GM23338 (cell line): ENCODE data around the gene ME2. TPM values are rescaled to one million over a fixed set of nuclear protein-coding genes. Genes with fewer than 3 reads are reported as not detected.

Experiments
- ATAC-seq: fragments of 200-7000 bp; cut with Tn5 transposase; 3 replicates; pipeline ENCODE4 v1.9.1; 2020
- DNase-seq: peaks from one replicate; pipeline ENCODE4 v3.0.0-alpha.2; 2015; ENCODE audit warnings: low spot score
- H2AFZ ChIP-seq: fragments of 200-600 bp; sonication (generic); 2 replicates; pipeline ENCODE4 v1.8.0; 2016; ENCODE audit warnings: antibody characterized with exemption, mild to moderate bottlenecking, moderate library complexity
- H3F3A ChIP-seq: fragments of 200-600 bp; sonication (generic); replicated peaks from 2 replicates; pipeline ENCODE4 v1.8.0; 2017; ENCODE audit warnings: antibody characterized with exemption, mixed run types, low read depth
- H3K27ac ChIP-seq: fragments of 200-600 bp; sonication (generic); 2 replicates; pipeline ENCODE4 v1.6.1; 2016; ENCODE audit warnings: low read depth
- H3K27me3 ChIP-seq: fragments of 200-600 bp; sonication (generic); 2 replicates; pipeline ENCODE4 v1.8.0; 2016; ENCODE audit warnings: mild to moderate bottlenecking, mixed run types, moderate library complexity; ENCODE audit not compliant: insufficient read depth
- H3K36me3 ChIP-seq: fragments of 200-600 bp; sonication (generic); 2 replicates; pipeline ENCODE4 v1.8.0; 2016; ENCODE audit warnings: mild to moderate bottlenecking; ENCODE audit not compliant: insufficient read depth
- H3K4me1 ChIP-seq: fragments of 200-600 bp; sonication (generic); 2 replicates; pipeline ENCODE4 v1.8.0; 2016; ENCODE audit warnings: mild to moderate bottlenecking, moderate library complexity; ENCODE audit not compliant: insufficient read depth
- H3K4me2 ChIP-seq: fragments of 200-600 bp; sonication (generic); 2 replicates; pipeline ENCODE4 v1.7.1; 2017; ENCODE audit warnings: mixed run types
- H3K4me3 ChIP-seq: fragments of 200-600 bp; sonication (generic); 2 replicates; pipeline ENCODE4 v1.6.1; 2016; ENCODE audit warnings: mixed run types
- H3K79me2 ChIP-seq: fragments of 200-600 bp; sonication (generic); replicated peaks from 2 replicates; pipeline ENCODE4 v1.8.0; 2017; ENCODE audit warnings: mild to moderate bottlenecking; ENCODE audit not compliant: insufficient read depth
- H3K9me2 ChIP-seq: fragments of 200-600 bp; sonication (generic); 2 replicates; pipeline ENCODE4 v1.8.0; 2017; ENCODE audit not compliant: insufficient read depth
- H4K20me1 ChIP-seq: fragments of 200-600 bp; sonication (generic); replicated peaks from 2 replicates; pipeline ENCODE4 v1.8.0; 2017; ENCODE audit warnings: mild to moderate bottlenecking; ENCODE audit not compliant: insufficient read depth
- H3K27ac Mint-ChIP-seq: 2 replicates; pipeline ENCODE4 v1.8.0; 2020; ENCODE audit warnings: inconsistent platforms, mild to moderate bottlenecking, moderate library complexity, mixed read lengths
- H3K27me3 Mint-ChIP-seq: 3 replicates; pipeline ENCODE4 v1.8.0; 2022; ENCODE audit warnings: low read depth, mild to moderate bottlenecking, moderate library complexity, mixed read lengths, inconsistent platforms; ENCODE audit not compliant: insufficient read depth, poor library complexity
- H3K36me3 Mint-ChIP-seq: 3 replicates; pipeline ENCODE4 v1.8.0; 2021; ENCODE audit warnings: low read depth, mild to moderate bottlenecking, inconsistent platforms, moderate library complexity, mixed read lengths
- H3K4me1 Mint-ChIP-seq: 3 replicates; pipeline ENCODE4 v1.8.0; 2020; ENCODE audit warnings: mild to moderate bottlenecking, inconsistent platforms, mixed read lengths
- H3K4me3 Mint-ChIP-seq: 3 replicates; pipeline ENCODE4 v1.8.0; 2021; ENCODE audit warnings: moderate library complexity, mild to moderate bottlenecking, inconsistent platforms, mixed read lengths
- H3K9me3 Mint-ChIP-seq: 3 replicates; pipeline ENCODE4 v1.8.0; 2020; ENCODE audit warnings: moderate library complexity, mild to moderate bottlenecking, inconsistent platforms, mixed read lengths
- CREB1 ChIP-seq: fragments of 250-450 bp; sonication (Bioruptor Pico); IDR thresholded peaks from 2 replicates; pipeline ENCODE4 v1.5.0; 2020; ENCODE audit warnings: low read depth, mild to moderate bottlenecking, moderate library complexity
- CTCF ChIP-seq, 2 experiments: fragments of 200-600 bp in 1 of 2; sonication (generic) in 1 of 2; conservative IDR thresholded peaks; 2 replicates each; pipeline versions ENCODE4 v1.5.1 to v1.6.1; 2016 to 2017; ENCODE audit warnings: antibody characterized with exemption in 2 of 2, low read depth in 2 of 2, mild to moderate bottlenecking in 2 of 2, moderate library complexity in 1 of 2
- ETS1 ChIP-seq: IDR thresholded peaks from 2 replicates; pipeline ENCODE4 v1.6.1; 2016; ENCODE audit warnings: antibody characterized with exemption
- EZH2 ChIP-seq: fragments of 200-600 bp; sonication (generic); IDR thresholded peaks from one replicate; pipeline ENCODE4 v1.8.0; 2017; ENCODE audit warnings: antibody characterized with exemption, mild to moderate bottlenecking, low read depth; ENCODE audit not compliant: unreplicated experiment
- EZH2phosphoT487 ChIP-seq: fragments of 200-600 bp; sonication (generic); IDR thresholded peaks from one replicate; pipeline ENCODE4 v1.8.1; 2018; ENCODE audit warnings: antibody characterized with exemption; ENCODE audit not compliant: unreplicated experiment
- JUNB ChIP-seq: IDR thresholded peaks from one replicate; pipeline ENCODE4 v1.6.1; 2016; ENCODE audit warnings: antibody characterized with exemption; ENCODE audit not compliant: unreplicated experiment
- NANOG ChIP-seq: IDR thresholded peaks from 2 replicates; pipeline ENCODE4 v1.6.1; 2016; ENCODE audit warnings: antibody characterized with exemption, borderline replicate concordance
- POLR2AphosphoS5 ChIP-seq: IDR thresholded peaks from 2 replicates; pipeline ENCODE4 v1.6.1; 2016; ENCODE audit warnings: antibody characterized with exemption, low read depth
- REST ChIP-seq: IDR thresholded peaks from one replicate; pipeline ENCODE4 v1.6.1; 2018; ENCODE audit warnings: antibody characterized with exemption; ENCODE audit not compliant: unreplicated experiment
- STAT1 ChIP-seq: IDR thresholded peaks from one replicate; pipeline ENCODE4 v1.6.1; 2016; ENCODE audit warnings: antibody characterized with exemption; ENCODE audit not compliant: unreplicated experiment
- ZNF114 ChIP-seq: fragments of 250-450 bp; sonication (Bioruptor Pico); IDR thresholded peaks from 2 replicates; pipeline ENCODE4 v1.5.0; 2020; ENCODE audit warnings: mild to moderate bottlenecking, moderate library complexity
- ZNF331 ChIP-seq: fragments of 250-450 bp; sonication (Bioruptor Pico); IDR thresholded peaks from 2 replicates; pipeline ENCODE4 v1.5.0; 2020; ENCODE audit warnings: low read depth, mild to moderate bottlenecking, moderate library complexity
- ZNF462 ChIP-seq: fragments of 250-450 bp; sonication (Bioruptor Pico); IDR thresholded peaks from 2 replicates; pipeline ENCODE4 v1.5.0; 2020; ENCODE audit warnings: mild to moderate bottlenecking, moderate library complexity
- polyA plus RNA-seq: library from polyadenylated mRNA; unstranded; fragments of >200 nt; fragmentation: Nextera tagmentation; extraction: Ambion mirVana; gene quantifications from 2 replicates; pipeline ENCODE4 v1.2.1, GENCODE V29; 2016
- total RNA-seq: library from RNA; depleted of rRNA; stranded (reverse); fragments of >200 nt; shearing (Covaris generic); gene quantifications from 2 replicates; pipeline ENCODE4 v1.2.3, GENCODE V29; 2014

ME2 gene
- total and polyA plus RNA-seq, 2 experiments from 2014 or later: 61.0 to 102 TPM

GRCh38 chr18:50844960-50845359 lies 34.0 kb upstream of the ME2 start:
- Mint-ChIP-seq H3K36me3 (no peaks in the 10 kb centered on the region), H3K9me3 (no peaks in the 10 kb centered on the region), H3K27ac (no peak overlapping the region), H3K4me1 (no peaks in the 10 kb centered on the region), H3K4me3 (no peak overlapping the region), H3K27me3 (no peaks in the 10 kb centered on the region)
- H3K36me3 ChIP-seq: no peaks in the 10 kb centered on the region
- H3K27ac ChIP-seq: no peak overlapping the region
- ATAC-seq (no peak), DNase-seq (no peak)
- H3K27me3 ChIP-seq: no peaks in the 10 kb centered on the region
- H4K20me1 ChIP-seq: no peaks in the 10 kb centered on the region
- H2AFZ ChIP-seq: no peak overlapping the region
- H3K4me2 ChIP-seq: no peak overlapping the region
- no peak for TF ChIP-seq POLR2AphosphoS5
- TF ChIP-seq ZNF114 (CRISPR knock-in tag): no peak
- no peak for TF ChIP-seq CREB1 (CRISPR knock-in tag)
- TF ChIP-seq ETS1: no peak
- TF ChIP-seq NANOG: no peak
- TF ChIP-seq EZH2: no peak
- no peak for TF ChIP-seq STAT1
- TF ChIP-seq CTCF (conservative IDR thresholded peaks at IDR 0.05; ENCODE audit: low read depth in 2 of 2): no peak
- no peak for TF ChIP-seq EZH2phosphoT487
- no peak for TF ChIP-seq ZNF462
- no peak for TF ChIP-seq REST
- no peak for TF ChIP-seq ZNF331 (CRISPR knock-in tag)
- TF ChIP-seq JUNB: no peak
- H3F3A ChIP-seq: no peaks in the 10 kb centered on the region
- no peak overlapping the region for H3K4me3 ChIP-seq
- H3K79me2 ChIP-seq: no peaks in the 10 kb centered on the region
- no peaks in the 10 kb centered on the region for H3K4me1 ChIP-seq
- H3K9me2 ChIP-seq: no peaks in the 10 kb centered on the region
